GM21619 (cell line): Measurements from ENCODE around the gene TENM4.

Experiments used
- ATAC-seq: cut with Tn5 transposase; IDR thresholded peaks from one replicate; pipeline ENCODE4 v1.9.1; 2021; ENCODE audit not compliant: unreplicated experiment

TENM4 gene

GRCh38 chr11:79309407-79309806 is 131.4 kb downstream of the TENM4 start:
- ATAC-seq: no peak

DNA sequence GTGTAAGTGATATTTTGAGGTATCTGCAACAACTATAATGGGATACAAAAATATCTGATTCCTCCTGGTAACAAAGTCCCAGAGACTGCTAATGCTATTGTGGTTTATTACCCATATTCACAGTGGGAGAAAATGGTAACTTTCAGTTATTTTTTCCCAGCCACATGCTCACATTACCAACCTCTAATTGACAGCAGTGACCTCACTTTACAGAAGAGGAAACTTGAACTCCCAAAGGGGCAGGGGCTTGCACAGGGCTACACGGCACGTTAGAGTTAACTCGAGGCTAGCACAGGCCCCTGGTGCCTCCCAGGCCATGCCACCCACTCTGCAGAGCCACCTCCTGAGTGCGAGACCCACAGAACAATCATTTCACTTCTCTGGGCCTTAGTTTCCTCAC is 132.4 kb downstream of the TENM4 start:
- no peak for ATAC-seq

- ATAC-seq: peak; percentile 56
Observed at GRCh38 chr11:79304599-79305212, 136.1 kb downstream of the TENM4 start.

DNA sequence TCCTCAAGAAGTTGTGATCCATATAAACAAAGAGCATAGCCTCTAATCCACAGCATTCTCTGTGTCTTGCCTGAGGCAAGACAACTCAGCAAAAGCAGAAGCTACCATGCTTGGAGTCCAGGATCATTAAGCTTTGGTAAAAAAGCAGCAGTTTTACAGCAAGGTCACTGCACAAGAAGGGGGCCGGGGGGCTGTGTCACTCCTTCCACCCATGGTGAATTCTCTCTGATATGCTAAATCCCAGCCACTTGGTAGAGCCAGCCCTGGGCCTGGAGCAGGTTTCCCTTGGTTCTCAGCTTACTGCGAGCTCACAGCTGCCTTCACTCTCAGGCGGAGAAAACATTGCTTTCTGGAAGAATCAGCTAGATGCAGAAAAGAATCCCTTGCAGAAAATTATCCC is 144.7 kb downstream of the TENM4 start:
- ATAC-seq: no peak

DNA sequence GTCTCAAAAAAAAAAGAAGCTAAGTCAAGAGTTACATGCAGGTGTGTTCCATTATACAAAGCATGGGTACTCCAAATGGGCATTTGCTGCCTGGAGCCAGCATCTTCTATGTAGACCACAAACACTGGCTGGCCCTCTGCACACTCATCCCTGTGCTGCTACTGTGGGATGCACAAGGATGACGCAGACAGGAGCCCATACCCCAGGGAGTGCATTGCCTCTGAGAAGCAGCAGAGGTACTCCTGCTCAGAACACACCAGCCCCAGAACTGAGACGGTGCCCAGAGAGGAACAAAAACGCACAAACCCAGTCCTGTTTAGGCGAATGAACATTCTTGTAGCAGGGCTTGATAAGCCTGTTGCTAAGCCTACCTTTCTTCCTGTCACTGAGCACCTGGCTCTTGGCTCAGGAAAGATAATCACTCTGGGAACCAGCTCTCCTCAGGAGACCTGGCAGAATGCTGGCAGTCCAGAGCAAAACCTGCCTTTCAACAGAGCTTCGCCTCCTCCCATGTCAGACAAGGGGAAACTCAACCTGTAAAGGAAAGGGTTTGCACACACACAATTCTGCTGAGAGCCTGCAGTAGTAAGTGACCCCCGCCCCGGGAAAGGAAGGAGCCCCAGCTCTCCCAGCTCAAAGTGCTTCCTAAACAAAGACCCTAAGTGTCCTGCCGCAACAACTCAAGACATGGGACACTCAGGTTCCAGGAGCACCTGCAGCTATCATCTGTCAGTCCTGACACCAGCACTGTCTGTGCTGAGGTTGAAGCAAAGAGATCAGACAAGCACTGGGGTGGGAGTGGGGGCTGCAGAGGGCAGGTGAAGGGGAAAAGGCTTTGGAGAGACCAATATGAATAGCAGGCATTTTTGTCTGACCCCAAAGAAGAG is 145.7 kb downstream of the TENM4 start:
- ATAC-seq: no peak

DNA sequence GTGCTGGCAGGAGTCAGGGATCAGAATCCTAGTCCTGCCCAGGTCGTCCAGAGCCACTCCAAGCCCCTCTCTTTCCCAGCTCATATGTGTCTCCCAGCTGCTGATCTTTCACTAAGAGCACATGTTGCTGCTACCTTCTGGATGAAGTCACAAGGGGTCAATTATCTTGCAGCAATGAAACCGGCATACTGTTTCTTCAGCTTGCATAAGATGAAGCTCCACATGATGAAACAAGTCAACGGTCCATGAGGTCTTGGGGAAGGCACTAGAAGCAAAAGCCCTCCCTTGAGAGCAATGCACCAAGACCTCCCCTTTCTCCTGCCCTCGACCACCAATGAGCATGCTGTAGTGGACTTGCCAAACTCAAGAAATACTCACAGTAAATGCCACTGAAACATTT is 148.9 kb downstream of the TENM4 start:
- ATAC-seq: no peak

DNA sequence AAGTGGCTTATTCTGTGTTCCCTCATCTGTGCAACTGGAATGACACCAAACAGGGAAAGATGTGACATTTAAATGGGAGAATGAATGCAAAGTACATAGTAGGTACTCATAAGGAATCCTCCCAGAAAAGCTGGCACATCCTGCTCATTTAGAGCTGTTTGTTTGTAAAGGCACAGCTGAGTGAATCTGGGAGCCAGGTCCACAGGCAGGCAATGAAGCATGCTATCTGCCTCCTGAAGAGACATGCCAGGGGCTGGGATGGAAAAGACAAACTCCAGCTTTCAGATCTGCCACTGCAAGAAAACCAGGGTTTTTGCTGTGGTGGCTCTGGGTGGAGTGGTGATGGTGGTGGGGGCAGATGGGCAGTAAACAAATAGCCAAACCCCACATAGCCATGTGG is 150.1 kb downstream of the TENM4 start:
- ATAC-seq: no peak

DNA sequence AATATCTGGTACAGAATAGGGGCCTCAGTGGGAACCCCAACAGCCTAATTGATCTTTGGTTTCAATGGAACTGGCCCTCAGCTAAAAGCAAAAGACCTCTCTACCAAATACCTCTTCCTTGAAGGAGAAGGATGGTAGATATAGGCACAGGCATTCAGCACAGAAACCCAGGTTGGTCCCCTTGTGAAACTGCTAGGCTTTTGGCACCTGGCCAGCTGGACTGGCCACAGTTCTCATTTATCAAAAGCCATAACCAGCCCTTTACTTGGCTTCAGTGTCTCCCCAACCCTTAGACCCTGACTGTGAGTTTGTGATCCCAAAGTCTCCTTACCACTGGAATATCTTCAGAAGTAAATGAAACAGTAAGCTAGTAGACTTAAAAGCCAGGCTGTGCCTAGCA is 152.9 kb downstream of the TENM4 start:
- no peak for ATAC-seq

GRCh38 chr11:79285756-79286155 is 155.1 kb downstream of the TENM4 start:
- no peak for ATAC-seq

- no peak for ATAC-seq
Observed at GRCh38 chr11:79276736-79277325, 164.0 kb downstream of the TENM4 start.

- ATAC-seq: no peak
Observed at GRCh38 chr11:79274636-79275331, 166.0 kb downstream of the TENM4 start.

- no peak for ATAC-seq
Observed at GRCh38 chr11:79273781-79274180, 167.0 kb downstream of the TENM4 start.

DNA sequence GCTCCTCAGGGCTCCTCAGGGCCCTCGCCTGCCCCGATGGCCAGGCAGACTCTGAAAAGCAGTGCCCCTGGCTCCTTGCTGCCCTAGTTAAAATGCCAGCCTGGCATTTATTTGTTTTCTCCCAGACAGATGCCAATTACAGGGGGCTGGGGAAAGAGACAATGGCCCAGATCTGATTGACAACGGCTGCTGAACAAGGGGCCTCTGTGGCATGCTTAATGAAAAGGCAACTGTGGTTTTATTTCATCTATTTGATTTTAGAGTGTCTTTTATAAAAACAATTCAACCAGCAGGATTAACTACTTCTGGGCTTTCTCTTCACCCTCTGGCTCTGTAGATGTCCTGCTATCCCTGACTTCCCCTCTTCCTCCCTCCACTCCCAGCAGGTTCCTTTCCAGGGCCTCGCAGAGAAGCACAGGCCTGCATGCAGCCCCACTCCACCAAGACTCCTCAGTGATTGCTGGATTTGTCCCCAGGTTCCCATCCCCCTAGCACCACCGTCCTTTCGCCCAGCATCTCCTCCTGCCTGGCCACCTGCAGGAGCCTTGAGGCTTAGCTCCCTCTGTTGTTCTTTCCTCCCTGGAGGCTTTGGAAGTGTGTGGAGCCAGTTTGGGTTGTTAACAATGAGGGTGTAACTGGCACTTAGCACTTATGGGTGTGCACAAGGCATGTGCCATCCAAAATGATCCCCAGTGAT is 171.1 kb downstream of the TENM4 start:
- ATAC-seq: no peak

- ATAC-seq: no peak
Observed at GRCh38 chr11:79266396-79266795, 174.4 kb downstream of the TENM4 start.

GRCh38 chr11:79265756-79266322 is 175.0 kb downstream of the TENM4 start:
- no peak for ATAC-seq

GRCh38 chr11:79264284-79264683 is 176.5 kb downstream of the TENM4 start:
- no peak for ATAC-seq

GRCh38 chr11:79263001-79263400 is 177.8 kb downstream of the TENM4 start:
- no peak for ATAC-seq

- no peak for ATAC-seq
Observed at GRCh38 chr11:79262221-79262620, 178.6 kb downstream of the TENM4 start.

DNA sequence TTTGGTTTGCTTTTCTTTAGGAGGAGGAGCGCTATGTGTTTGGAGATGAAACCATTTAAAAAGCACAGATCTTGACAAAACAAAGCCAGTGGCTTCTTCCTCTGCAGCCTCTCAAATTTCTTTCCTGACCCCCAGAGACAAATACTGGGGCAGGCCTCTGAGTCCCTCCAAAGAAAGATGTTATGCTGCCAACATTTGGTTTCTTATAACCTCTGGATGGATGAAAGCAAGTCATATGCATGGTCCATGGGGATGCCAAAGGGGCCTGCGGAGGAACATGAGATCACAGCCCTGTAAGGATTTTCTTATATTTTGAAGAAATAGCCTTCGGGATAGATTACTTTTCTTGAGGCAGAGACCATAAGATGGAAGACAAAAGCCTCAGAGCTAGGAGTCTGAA is 179.1 kb downstream of the TENM4 start:
- ATAC-seq: no peak

DNA sequence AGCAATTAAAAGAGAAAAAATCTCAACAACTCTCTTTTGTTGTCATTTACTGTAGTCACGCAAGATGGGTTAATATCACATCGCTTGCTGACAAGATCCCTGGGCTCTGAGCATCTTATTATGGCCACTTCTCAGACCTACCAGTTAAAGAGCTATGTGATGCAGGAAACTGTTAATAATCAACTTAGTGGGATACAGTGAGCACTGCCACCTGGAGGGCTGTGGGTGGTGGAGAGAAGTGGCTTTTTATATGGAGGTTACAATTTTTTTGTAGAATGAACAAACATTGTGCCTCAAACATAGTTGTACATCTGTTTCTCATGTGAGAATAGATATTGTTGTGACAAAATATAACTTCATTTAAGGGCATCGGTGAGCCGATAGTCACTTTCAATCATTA is 181.0 kb downstream of the TENM4 start:
- ATAC-seq: no peak

DNA sequence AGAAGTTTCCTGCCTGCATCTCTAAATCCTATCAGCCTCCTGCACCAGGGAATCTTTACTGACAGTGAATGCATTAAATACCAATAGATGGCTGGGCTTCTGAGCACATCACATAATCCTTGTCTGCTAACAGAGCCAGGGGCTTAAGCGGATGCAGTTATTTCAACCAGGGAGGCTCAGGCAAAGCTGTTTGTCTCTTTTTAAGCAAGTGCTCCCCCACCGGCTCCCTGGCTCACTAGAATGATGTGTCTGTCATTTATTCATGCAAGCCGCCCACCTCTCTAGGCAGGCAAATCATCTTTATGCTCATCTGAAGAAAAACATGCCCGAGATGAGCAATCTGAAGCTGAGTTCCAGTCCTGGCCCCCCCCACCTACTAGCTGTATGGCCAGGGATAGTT is 182.3 kb downstream of the TENM4 start:
- ATAC-seq: no peak
